Lung (tissue), 12 donors: ENCODE measurements around the gene SEMA5A. TPM values are rescaled to one million over a fixed set of nuclear protein-coding genes. Genes with fewer than 3 reads are reported as not detected.

ENCODE experiments used
- ATAC-seq: fragments of 200-7000 bp; cut with Tn5 transposase; one replicate; pipeline ENCODE4 v1.9.1; 2020; ENCODE audit warnings: moderate number of reproducible peaks; ENCODE audit not compliant: insufficient read depth, low FRiP score
- DNase-seq, 3 donors: peaks; one replicate each; pipeline ENCODE4 v3.0.0-alpha.2; 2013 to 2017
- H3K27ac ChIP-seq, 2 donors: one replicate each; pipeline ENCODE4 v1.5.1; 2013; ENCODE audit warnings: mild to moderate bottlenecking in 2 of 2, moderate library complexity in 2 of 2, control low read depth in 1 of 2, inconsistent platforms in 1 of 2, low read depth in 1 of 2, low read length in 1 of 2
- H3K27me3 ChIP-seq, 3 donors: one replicate each; pipeline ENCODE4 v1.5.1; 2013; ENCODE audit warnings: low read length in 2 of 3; ENCODE audit not compliant: control insufficient read depth in 3 of 3, insufficient read depth in 3 of 3
- H3K36me3 ChIP-seq, 4 donors: one replicate each; pipeline ENCODE4 v1.5.1; 2013; ENCODE audit warnings: low read length in 4 of 4, mild to moderate bottlenecking in 1 of 4, moderate library complexity in 1 of 4; ENCODE audit not compliant: control insufficient read depth in 4 of 4, insufficient read depth in 4 of 4
- H3K4me1 ChIP-seq, 5 donors: one replicate each; pipeline ENCODE4 v1.5.1; 2013; ENCODE audit warnings: low read length in 5 of 5, mild to moderate bottlenecking in 2 of 5, moderate library complexity in 1 of 5; ENCODE audit not compliant: control insufficient read depth in 5 of 5, insufficient read depth in 5 of 5
- H3K4me3 ChIP-seq: one replicate; pipeline ENCODE4 v1.5.1; 2013; ENCODE audit warnings: mild to moderate bottlenecking, control low read depth, moderate library complexity
- H3K9ac ChIP-seq, 2 donors: one replicate each; pipeline ENCODE4 v1.5.1; 2013; ENCODE audit warnings: low read length in 2 of 2, control low read depth in 1 of 2; ENCODE audit not compliant: insufficient read depth in 1 of 2
- H3K9me3 ChIP-seq, 4 donors: one replicate each; pipeline ENCODE4 v1.5.1; 2013; ENCODE audit warnings: low read length in 3 of 4, mild to moderate bottlenecking in 1 of 4, moderate library complexity in 1 of 4; ENCODE audit not compliant: control insufficient read depth in 4 of 4, insufficient read depth in 3 of 4
- WGBS, 2 donors: extraction: QIAGEN DNeasy Blood & Tissue Kit; methylation state at CpG; one replicate each; pipeline ENCODE4 v1.1.7; 2013; 5-methylcytosine and 5-hydroxymethylcytosine counted together
- polyA plus RNA-seq, 2 donors: library from polyadenylated mRNA; stranded (reverse); fragments of 200-250 nt; gene quantifications; one replicate each; pipeline ENCODE4 v1.2.1, GENCODE V29; 2013
- total RNA-seq, 2 donors: library from RNA; depleted of rRNA in 1 of 2; stranded (reverse); fragments of >200 nt in 1 of 2; gene quantifications; one replicate each; pipeline ENCODE4 v1.2.1, GENCODE V29; 2014 to 2021
- TF ChIP-seq, protein P1 (sequence below): IDR thresholded peaks from 2 replicates; pipeline ENCODE4 v1.5.1; 2012; ENCODE audit warnings: mild to moderate bottlenecking; ENCODE audit errors: control extremely low read depth, extremely low read depth
- donor health status: control.
- donor health status: control.
- donor health status: Bipolar disorder and iron deficiency.
- donor health status: healthy.
- donor health status: DM: yes; HTN: yes; CAD: no.

SEMA5A gene
- total and polyA plus RNA-seq, 4 donors: 3.1 to 44.9 (median 13.7) TPM

DNA sequence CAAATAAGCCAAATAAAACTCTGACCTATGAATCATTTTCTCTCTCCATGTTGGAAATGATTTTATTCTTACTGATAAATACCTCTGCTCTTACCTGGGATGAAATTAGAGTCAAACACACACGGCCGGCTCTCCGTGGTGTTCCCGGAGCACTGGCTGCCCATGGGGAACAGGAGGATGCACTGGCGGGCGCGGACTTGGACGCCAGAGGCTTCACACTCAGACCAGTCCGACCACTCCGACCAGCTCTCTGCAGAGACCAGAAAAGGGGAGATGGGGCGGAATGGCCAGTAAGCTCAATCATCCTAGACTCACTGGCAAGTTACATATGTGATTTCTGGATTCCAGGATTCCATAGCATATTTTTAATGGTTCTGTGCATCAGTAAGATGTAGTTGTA lies 494.1 kb downstream of the SEMA5A start:
- 93 to 97% methylated on average over 11 of the region's 11 CpGs for WGBS, 2 donors
- TF ChIP-seq, protein P1, sequence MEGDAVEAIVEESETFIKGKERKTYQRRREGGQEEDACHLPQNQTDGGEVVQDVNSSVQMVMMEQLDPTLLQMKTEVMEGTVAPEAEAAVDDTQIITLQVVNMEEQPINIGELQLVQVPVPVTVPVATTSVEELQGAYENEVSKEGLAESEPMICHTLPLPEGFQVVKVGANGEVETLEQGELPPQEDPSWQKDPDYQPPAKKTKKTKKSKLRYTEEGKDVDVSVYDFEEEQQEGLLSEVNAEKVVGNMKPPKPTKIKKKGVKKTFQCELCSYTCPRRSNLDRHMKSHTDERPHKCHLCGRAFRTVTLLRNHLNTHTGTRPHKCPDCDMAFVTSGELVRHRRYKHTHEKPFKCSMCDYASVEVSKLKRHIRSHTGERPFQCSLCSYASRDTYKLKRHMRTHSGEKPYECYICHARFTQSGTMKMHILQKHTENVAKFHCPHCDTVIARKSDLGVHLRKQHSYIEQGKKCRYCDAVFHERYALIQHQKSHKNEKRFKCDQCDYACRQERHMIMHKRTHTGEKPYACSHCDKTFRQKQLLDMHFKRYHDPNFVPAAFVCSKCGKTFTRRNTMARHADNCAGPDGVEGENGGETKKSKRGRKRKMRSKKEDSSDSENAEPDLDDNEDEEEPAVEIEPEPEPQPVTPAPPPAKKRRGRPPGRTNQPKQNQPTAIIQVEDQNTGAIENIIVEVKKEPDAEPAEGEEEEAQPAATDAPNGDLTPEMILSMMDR: no peak
- no peak overlapping the region for H3K27ac ChIP-seq
- H3K4me1 ChIP-seq: peaks cover 0 to 16% (median 0%) of the 10 kb centered on the region in 5 donors
- H3K27me3 ChIP-seq: no peaks in the 10 kb centered on the region
- H3K36me3 ChIP-seq: peaks cover 0 to 2% (median 0%) of the 10 kb centered on the region in 4 donors
- H3K4me3 ChIP-seq: no peak overlapping the region
- no peak overlapping the region for H3K9ac ChIP-seq
- ATAC-seq: no peak
- DNase-seq: no peak
- peaks cover 0 to 2% (median 0%) of the 10 kb centered on the region in 4 donors for H3K9me3 ChIP-seq

DNA sequence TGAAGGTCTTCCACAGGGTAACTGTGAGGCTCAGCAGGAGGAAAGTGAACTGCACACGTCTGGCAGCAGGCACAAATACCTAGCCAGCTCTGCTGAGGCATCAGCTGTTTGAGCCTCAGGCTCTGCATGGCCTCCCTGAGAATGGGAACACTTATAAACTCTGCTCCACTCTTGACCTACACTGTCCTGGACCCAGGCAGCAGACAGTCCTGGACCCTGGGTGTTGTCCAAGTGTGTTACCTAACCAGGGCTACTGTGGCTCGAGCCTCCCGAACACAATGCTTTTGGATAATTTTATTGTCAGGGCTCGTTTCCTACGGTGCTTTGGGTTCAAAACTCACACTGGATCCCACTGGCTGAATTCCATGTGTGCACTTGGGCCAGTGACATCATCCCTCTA lies 497.9 kb downstream of the SEMA5A start:
- H3K9ac ChIP-seq: no peak overlapping the region
- WGBS, 2 donors: 81 to 88% methylated on average over 5 of the region's 5 CpGs
- peaks cover 0 to 11% (median 7%) of the 10 kb centered on the region in 4 donors for H3K36me3 ChIP-seq
- no peak for ATAC-seq
- H3K9me3 ChIP-seq: peaks cover 0 to 2% (median 0%) of the 10 kb centered on the region in 4 donors
- peaks cover 0 to 6% (median 0%) of the 10 kb centered on the region in 5 donors for H3K4me1 ChIP-seq
- TF ChIP-seq, protein P1: no peak
- no peak overlapping the region for H3K4me3 ChIP-seq
- DNase-seq: no peak
- H3K27ac ChIP-seq: no peak overlapping the region
- H3K27me3 ChIP-seq: no peaks in the 10 kb centered on the region

DNA sequence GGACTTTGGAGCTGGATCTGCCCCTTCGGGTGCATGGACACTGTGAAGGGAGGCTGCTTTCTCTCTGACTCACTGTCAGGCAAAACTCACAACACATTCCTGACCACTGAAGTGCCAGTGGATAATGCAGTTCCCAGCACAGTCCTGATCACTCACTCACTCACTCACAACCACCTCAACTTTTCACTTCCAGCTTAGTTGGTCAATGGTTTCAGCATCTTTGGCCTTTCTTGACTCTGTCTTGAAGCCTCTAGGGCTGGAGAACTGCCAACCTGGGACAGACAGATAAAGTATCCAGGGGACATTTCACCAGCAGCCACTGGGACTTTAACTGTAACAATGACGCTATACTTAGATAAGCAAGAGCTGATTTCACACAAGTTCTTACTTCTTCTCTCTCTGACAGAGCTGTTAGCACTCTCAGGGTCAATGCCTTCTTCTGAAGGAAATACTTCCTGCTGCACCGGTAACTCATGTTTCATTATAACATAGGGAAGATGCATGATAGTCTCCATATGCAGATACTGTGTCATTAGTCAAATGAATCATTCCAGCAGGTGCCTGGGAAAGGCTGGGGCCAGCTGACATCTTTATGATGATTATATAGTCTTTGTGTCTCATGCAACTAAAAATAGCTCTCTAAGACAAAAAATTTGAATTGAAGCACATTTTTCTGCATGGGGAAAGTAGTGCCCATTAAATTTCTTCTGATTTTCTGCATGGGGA lies 499.0 kb downstream of the SEMA5A start:
- TF ChIP-seq, protein P1: no peak
- ATAC-seq (peak; percentile 51), DNase-seq (no peak)
- H3K27ac ChIP-seq: peak overlapping the region; percentile 17 to 38
- H3K4me3 ChIP-seq: no peak overlapping the region
- peaks cover 2 to 13% (median 5%) of the 10 kb centered on the region in 4 donors for H3K36me3 ChIP-seq
- no peak overlapping the region for H3K9ac ChIP-seq
- peaks cover 0 to 4% (median 0%) of the 10 kb centered on the region in 4 donors for H3K9me3 ChIP-seq
- peaks cover 0 to 6% (median 0%) of the 10 kb centered on the region in 5 donors for H3K4me1 ChIP-seq
- no peaks in the 10 kb centered on the region for H3K27me3 ChIP-seq
- 57 to 63% methylated on average over 3 of the region's 3 CpGs for WGBS, 2 donors
